Osteoblast (primary cell): ENCODE measurements around the gene CDC14B. TPM values are rescaled to one million over a fixed set of nuclear protein-coding genes. Genes with fewer than 3 reads are reported as not detected.

Source experiments
- DNase-seq: peaks from one replicate; pipeline ENCODE4 v3.0.0; 2011; ENCODE audit warnings: low spot score, mixed read lengths; ENCODE audit not compliant: insufficient read length; ENCODE audit errors: missing footprints
- H2AFZ ChIP-seq: 2 replicates; pipeline ENCODE4 v1.6.0; 2011; ENCODE audit warnings: mild to moderate bottlenecking, low read length
- H3K27ac ChIP-seq: 2 replicates; pipeline ENCODE4 v1.5.1; 2011; ENCODE audit warnings: mild to moderate bottlenecking, low read depth, low read length, moderate library complexity
- H3K27me3 ChIP-seq: 2 replicates; pipeline ENCODE4 v1.6.0; 2012; ENCODE audit warnings: mild to moderate bottlenecking, control low read depth, inconsistent platforms, low read length, moderate library complexity; ENCODE audit not compliant: insufficient read depth
- H3K36me3 ChIP-seq: 2 replicates; pipeline ENCODE4 v1.5.1; 2011; ENCODE audit warnings: mild to moderate bottlenecking, low read length, control low read depth, moderate library complexity; ENCODE audit not compliant: insufficient read depth
- H3K4me1 ChIP-seq: 2 replicates; pipeline ENCODE4 v1.5.1; 2011; ENCODE audit warnings: mild to moderate bottlenecking, low read length, control low read depth, moderate library complexity; ENCODE audit not compliant: insufficient read depth
- H3K4me2 ChIP-seq: 2 replicates; pipeline ENCODE4 v1.6.0; 2011; ENCODE audit warnings: mild to moderate bottlenecking, low read length; ENCODE audit not compliant: insufficient read depth
- H3K4me3 ChIP-seq: fragments of 200-600 bp; sonication (generic); 3 replicates; pipeline ENCODE4 v1.5.1; 2012; ENCODE audit warnings: mild to moderate bottlenecking, low read length, inconsistent platforms; ENCODE audit not compliant: insufficient read depth
- H3K79me2 ChIP-seq: 2 replicates; pipeline ENCODE4 v1.6.0; 2012; ENCODE audit warnings: mild to moderate bottlenecking, low read length, control low read depth, inconsistent platforms; ENCODE audit not compliant: insufficient read depth
- H3K9me3 ChIP-seq: 2 replicates; pipeline ENCODE4 v1.5.1; 2011; ENCODE audit warnings: low read depth, low read length, control low read depth
- H4K20me1 ChIP-seq: 2 replicates; pipeline ENCODE4 v1.6.0; 2012; ENCODE audit warnings: mild to moderate bottlenecking, low read length, control low read depth; ENCODE audit not compliant: insufficient read depth
- CTCF ChIP-seq: IDR thresholded peaks from 2 replicates; pipeline ENCODE4 v1.5.1; 2011; ENCODE audit warnings: mild to moderate bottlenecking, low read depth, low read length, moderate library complexity; ENCODE audit errors: extremely low read depth
- total RNA-seq: library from RNA; depleted of rRNA; stranded (reverse); fragments of >200 nt; gene quantifications from 2 replicates; pipeline ENCODE4 v1.2.3, GENCODE V29; 2012

Gene CDC14B
- total RNA-seq, 1 donor: 43.4 TPM

GRCh38 chr9:96655198-96655851 is 35.7 kb upstream of the CDC14B start, which contains the start of gene PRXL2C:
PRXL2C (minus strand) TSS chr9:96655317; CDS start chr9:96655281, 36 bp downstream.
- H3K79me2 ChIP-seq: peaks cover 4% of the 10 kb centered on the region
- no peak for DNase-seq
- peak within 1 kb of the TSS; percentile 68 for H2AFZ ChIP-seq
- no peaks in the 10 kb centered on the region for H3K9me3 ChIP-seq
- H3K27me3 ChIP-seq: no peaks in the 10 kb centered on the region
- H3K4me1 ChIP-seq: peaks cover 6% of the 10 kb centered on the region
- no peak for TF ChIP-seq CTCF
- H3K27ac ChIP-seq: peak within 1 kb of the TSS; percentile 92
- peaks cover 6% of the 10 kb centered on the region for H3K36me3 ChIP-seq
- peak within 1 kb of the TSS; percentile 82 for H3K4me2 ChIP-seq
- no peaks in the 10 kb centered on the region for H4K20me1 ChIP-seq
- peak within 1 kb of the TSS; percentile 75 for H3K4me3 ChIP-seq

GRCh38 chr9:96654450-96655197 is 35.0 kb upstream of the CDC14B start:
- Histone ChIP-seq H3K4me3 (peak overlapping the region; percentile 75), H3K27me3 (no peaks in the 10 kb centered on the region), H3K4me1 (peaks cover 6% of the 10 kb centered on the region), H4K20me1 (no peaks in the 10 kb centered on the region), H3K9me3 (no peaks in the 10 kb centered on the region), H3K79me2 (peaks cover 4% of the 10 kb centered on the region), H3K27ac (peak overlapping the region; percentile 92), H2AFZ (peak overlapping the region; percentile 68), H3K4me2 (peak overlapping the region; percentile 73), H3K36me3 (peaks cover 13% of the 10 kb centered on the region)
- DNase-seq: peak; percentile 98
- no peak for TF ChIP-seq CTCF

GRCh38 chr9:96651626-96652025 is 32.0 kb upstream of the CDC14B start:
- H3K79me2 ChIP-seq: peaks cover 4% of the 10 kb centered on the region
- peaks cover 15% of the 10 kb centered on the region for H3K36me3 ChIP-seq
- no peaks in the 10 kb centered on the region for H3K27me3 ChIP-seq
- no peak overlapping the region for H3K4me2 ChIP-seq
- TF ChIP-seq CTCF: peak; percentile 60
- peaks cover 6% of the 10 kb centered on the region for H3K4me1 ChIP-seq
- no peak overlapping the region for H3K27ac ChIP-seq
- no peaks in the 10 kb centered on the region for H3K9me3 ChIP-seq
- no peak overlapping the region for H2AFZ ChIP-seq
- H3K4me3 ChIP-seq: no peak overlapping the region
- DNase-seq: peak; percentile 49
- H4K20me1 ChIP-seq: no peaks in the 10 kb centered on the region
